Gastroesophageal sphincter (tissue), 4 donors: ENCODE data around the gene SOX6. TPM values are rescaled to one million over a fixed set of nuclear protein-coding genes. Genes with fewer than 3 reads are reported as not detected.
"Not testable (repeated sequence)": the region's sequence is repeated elsewhere in the genome, so short reads cannot be mapped to it uniquely, and the experiment has no call there.

Experiments
- ATAC-seq: fragments of 150-250 bp; one replicate; pipeline ENCODE4 v1.9.1; 2016; ENCODE audit warnings: mild to moderate bottlenecking, moderate library complexity
- H3K27ac ChIP-seq, 4 donors: fragments of 200-600 bp; sonication (generic) in 3 of 4; 1 replicate in 3 of 4; 2 replicates in 1 of 4; pipeline ENCODE4 v1.5.1; 2016 to 2019
- H3K27me3 ChIP-seq: fragments of 200-600 bp; sonication (generic); one replicate; pipeline ENCODE4 v1.5.1; 2019
- H3K36me3 ChIP-seq, 2 donors: fragments of 200-600 bp; sonication (generic); one replicate each; pipeline ENCODE4 v1.5.1; 2019; ENCODE audit warnings: control low read depth in 1 of 2
- H3K4me1 ChIP-seq, 3 donors: fragments of 200-600 bp; sonication (generic); 1 replicate in 2 of 3; 2 replicates in 1 of 3; pipeline ENCODE4 v1.5.1; 2016 to 2019; ENCODE audit warnings: control low read depth in 2 of 3
- H3K4me3 ChIP-seq, 2 donors: fragments of 200-600 bp; sonication (generic); one replicate each; pipeline ENCODE4 v1.5.1; 2019; ENCODE audit warnings: mild to moderate bottlenecking in 1 of 2, moderate library complexity in 1 of 2
- H3K9me3 ChIP-seq, 3 donors: fragments of 200-600 bp; sonication (generic); one replicate each; pipeline ENCODE4 v1.5.1; 2017 to 2019; ENCODE audit warnings: control low read depth in 2 of 3
- CTCF ChIP-seq, 4 experiments: fragments of 200-600 bp in 2 of 4; fragments of 450-650 bp in 2 of 4; sonication (generic) in 1 of 4; IDR thresholded peaks; one replicate each; pipeline ENCODE4 v1.5.1; 2017 to 2019; ENCODE audit warnings: antibody characterized with exemption in 4 of 4, mild to moderate bottlenecking in 2 of 4, moderate library complexity in 2 of 4
- EP300 ChIP-seq: sonication (generic); formaldehyde crosslinking; IDR thresholded peaks from one replicate; pipeline ENCODE4 v1.6.1; 2017; ENCODE audit warnings: antibody characterized with exemption, mild to moderate bottlenecking
- POLR2A ChIP-seq, 2 donors: fragments of 450-650 bp; IDR thresholded peaks; one replicate each; pipeline ENCODE4 v1.6.1; 2017; ENCODE audit warnings: antibody characterized with exemption in 2 of 2, mild to moderate bottlenecking in 2 of 2, moderate library complexity in 1 of 2
- POLR2AphosphoS5 ChIP-seq: sonication (generic); formaldehyde crosslinking; IDR thresholded peaks from one replicate; pipeline ENCODE4 v1.6.1; 2017; ENCODE audit warnings: antibody characterized with exemption
- WGBS, 2 donors: methylation state at CpG; one replicate each; pipeline ENCODE4 v1.1.5; 2018; ENCODE audit warnings: low coverage in 1 of 2; 5-methylcytosine and 5-hydroxymethylcytosine counted together
- total RNA-seq, 4 donors: library from RNA; depleted of rRNA; stranded (reverse); fragments of >200 nt; gene quantifications; one replicate each; pipeline ENCODE4 v1.1.0, GENCODE V29; 2016

Gene SOX6
- total RNA-seq, 4 donors from 2014 or later: 1.2 to 21.9 (median 6.5) TPM

- ATAC-seq: no peak
- H3K4me3 ChIP-seq: no peak overlapping the region
- no peaks in the 10 kb centered on the region for H3K4me1 ChIP-seq
- no peaks in the 10 kb centered on the region for H3K27me3 ChIP-seq
- no peaks in the 10 kb centered on the region for H3K36me3 ChIP-seq
- H3K27ac ChIP-seq: no peak overlapping the region
- no peak for TF ChIP-seq POLR2A (IDR thresholded peaks at IDR 0.05)
- no peak for TF ChIP-seq POLR2AphosphoS5
- no peak for TF ChIP-seq EP300
- TF ChIP-seq CTCF (IDR thresholded peaks at IDR 0.05): no peak
- H3K9me3 ChIP-seq: peaks cover 0 to 9% (median 0%) of the 10 kb centered on the region in 3 donors
- WGBS, 2 donors: 83 to 88% methylated on average over 1 to 5 of the region's 5 CpGs
Observed at GRCh38 chr11:16070573-16070972, 285.8 kb downstream of the SOX6 start.

GRCh38 chr11:16067268-16067667 is 289.1 kb downstream of the SOX6 start:
- 96 to 100% methylated on average over 3 of the region's 3 CpGs for WGBS, 2 donors
- not testable (repeated sequence) for H3K27ac ChIP-seq, H3K4me3 ChIP-seq, H3K9me3 ChIP-seq, ATAC-seq, H3K4me1 ChIP-seq, H3K27me3 ChIP-seq, H3K36me3 ChIP-seq

- WGBS, 2 donors: 57 to 58% methylated on average over 1 of the region's 1 CpG
- no peak overlapping the region for H3K4me3 ChIP-seq
- no peak overlapping the region for H3K27ac ChIP-seq
- TF ChIP-seq POLR2AphosphoS5: no peak
- no peak for ATAC-seq
- H3K36me3 ChIP-seq: no peaks in the 10 kb centered on the region
- H3K9me3 ChIP-seq: no peaks in the 10 kb centered on the region
- H3K27me3 ChIP-seq: no peaks in the 10 kb centered on the region
- H3K4me1 ChIP-seq: no peaks in the 10 kb centered on the region
Observed at GRCh38 chr11:16059332-16059731, 297.0 kb downstream of the SOX6 start.

- no peak overlapping the region for H3K4me3 ChIP-seq
- no peaks in the 10 kb centered on the region for H3K27me3 ChIP-seq
- no peak overlapping the region for H3K27ac ChIP-seq
- H3K9me3 ChIP-seq: no peaks in the 10 kb centered on the region
- H3K36me3 ChIP-seq: no peaks in the 10 kb centered on the region
- no peak for ATAC-seq
- no peak for TF ChIP-seq POLR2A (IDR thresholded peaks at IDR 0.05)
- TF ChIP-seq CTCF (IDR thresholded peaks at IDR 0.05): no peak
- no peak for TF ChIP-seq EP300
- no peak for TF ChIP-seq POLR2AphosphoS5
- no peaks in the 10 kb centered on the region for H3K4me1 ChIP-seq
Observed at GRCh38 chr11:16058671-16059070, 297.7 kb downstream of the SOX6 start.

GRCh38 chr11:16052750-16053149 is 303.6 kb downstream of the SOX6 start:
- WGBS, 2 donors: 67 to 100% methylated on average over 1 of the region's 1 CpG
- TF ChIP-seq POLR2AphosphoS5 (no peak), POLR2A (IDR thresholded peaks at IDR 0.05) (no peak), EP300 (no peak), CTCF (IDR thresholded peaks at IDR 0.05) (no peak)
- ATAC-seq: no peak
- Histone ChIP-seq H3K36me3 (peaks cover 0 to 4% of the 10 kb centered on the region in 2 donors), H3K4me1 (peaks cover 0 to 6% (median 0%) of the 10 kb centered on the region in 3 donors), H3K9me3 (no peaks in the 10 kb centered on the region), H3K27me3 (no peaks in the 10 kb centered on the region), H3K27ac (no peak overlapping the region), H3K4me3 (no peak overlapping the region)

- Histone ChIP-seq H3K36me3 (peaks cover 0 to 4% of the 10 kb centered on the region in 2 donors), H3K27ac (no peak overlapping the region), H3K9me3 (no peaks in the 10 kb centered on the region), H3K4me1 (peaks cover 0 to 6% (median 0%) of the 10 kb centered on the region in 3 donors), H3K27me3 (no peaks in the 10 kb centered on the region), H3K4me3 (no peak overlapping the region)
- no peak for ATAC-seq
- WGBS, 2 donors: 57 to 64% methylated on average over 5 of the region's 5 CpGs
- TF ChIP-seq CTCF (IDR thresholded peaks at IDR 0.05) (no peak), POLR2AphosphoS5 (no peak), POLR2A (IDR thresholded peaks at IDR 0.05) (no peak), EP300 (no peak)
Observed at GRCh38 chr11:16049611-16050010, 306.7 kb downstream of the SOX6 start.
